Measurements from ENCODE around the gene STARD10. TPM values are rescaled to one million over a fixed set of nuclear protein-coding genes. Genes with fewer than 3 reads are reported as not detected.
A peak's percentile ranks its signal among the peaks of the same experiment; 100 is the strongest.
"Not testable (repeated sequence)": the region's sequence is repeated elsewhere in the genome, so short reads cannot be mapped to it uniquely, and the experiment has no call there.

Gene STARD10
- total and polyA plus RNA-seq, 10 donors = 19.7 to 46.7 (median 27.9) TPM

DNA sequence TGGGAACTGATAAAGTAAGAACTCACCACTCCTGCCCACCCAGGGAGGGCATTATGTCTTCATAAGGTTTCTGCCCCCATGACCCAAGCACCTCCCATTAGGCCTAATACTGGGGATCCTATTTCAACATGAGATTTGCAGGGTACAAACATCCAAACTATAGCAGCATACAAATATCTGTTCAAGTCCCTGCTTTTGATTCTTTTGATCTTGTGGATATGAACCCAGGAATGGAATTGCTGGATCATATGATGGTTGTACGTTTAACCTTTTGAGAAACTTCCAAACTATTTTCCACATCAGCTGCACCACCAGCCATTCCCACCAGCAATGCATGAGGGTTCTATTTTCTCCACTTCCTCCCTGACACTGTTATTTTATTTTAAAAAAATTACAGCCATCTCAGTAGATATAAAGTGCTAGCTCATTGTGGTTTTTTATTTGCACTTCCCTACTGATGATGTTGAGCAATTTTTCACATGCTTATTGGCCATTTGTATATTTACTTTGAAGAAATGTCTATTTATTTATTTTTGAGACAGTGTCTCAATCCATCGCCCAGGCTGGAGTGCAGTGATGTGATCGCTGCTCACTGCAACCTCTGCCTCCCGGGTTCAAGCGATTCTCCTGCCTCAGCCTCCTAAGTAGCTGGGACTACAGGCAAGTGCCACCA lies 13.3 kb upstream of the STARD10 start:
- no peak for TF ChIP-seq POLR2AphosphoS5 (IDR thresholded peaks at IDR 0.05)
- Histone ChIP-seq H3K4me3 (peak overlapping the region in 1 of 8 donors; percentile 52), H3K4me1 (peaks cover 7 to 82% (median 41%) of the 10 kb centered on the region in 6 donors), H3K27ac (peak overlapping the region in 7 of 8 donors; percentile 77 to 99 (median 98)), H3K9me3 (no peaks in the 10 kb centered on the region), H3K36me3 (peaks cover 0 to 27% (median 6%) of the 10 kb centered on the region in 6 donors), H3K27me3 (replicated peaks in 1 of 7) (no peaks in the 10 kb centered on the region)
- WGBS, 5 donors = 37 to 66% (median 48%) methylated on average over 5 of the region's 5 CpGs
- no peak for DNase-seq
- intact Hi-C loops (cut with DNase I; ENCODE audit: low total_unique reads) = no loop called here

DNA sequence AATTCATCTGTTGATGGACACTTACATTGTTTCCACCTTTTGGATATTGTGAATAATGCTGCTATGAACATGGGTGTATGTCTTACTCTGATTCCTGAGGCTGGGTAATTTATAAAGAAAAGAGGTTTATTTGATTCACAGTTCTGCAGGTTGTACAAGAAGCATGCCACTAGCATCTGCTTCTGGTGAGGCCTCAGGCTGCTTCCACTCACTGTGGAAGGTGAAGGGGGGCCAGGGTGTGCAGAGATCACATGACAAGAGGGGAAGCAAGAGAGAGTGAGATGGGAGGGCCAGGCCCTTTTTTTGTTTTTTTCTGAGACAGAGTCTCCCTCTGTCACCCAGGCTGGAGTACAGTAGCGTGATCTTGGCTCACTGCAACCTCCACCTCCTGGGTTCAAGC lies 12.5 kb upstream of the STARD10 start:
- intact Hi-C loops (cut with DNase I; ENCODE audit: low total_unique reads); H3K27me3 ChIP-seq (replicated peaks in 1 of 7); DNase-seq; H3K9me3 ChIP-seq: not testable (repeated sequence)
- peak overlapping the region in 7 of 8 donors; percentile 77 to 99 (median 98) for H3K27ac ChIP-seq
- H3K36me3 ChIP-seq = peaks cover 0 to 27% (median 6%) of the 10 kb centered on the region in 6 donors
- WGBS, 5 donors = 71 to 100% (median 92%) methylated on average over 1 of the region's 1 CpG
- H3K4me1 ChIP-seq = peaks cover 5 to 74% (median 35%) of the 10 kb centered on the region in 6 donors
- peak overlapping the region in 1 of 8 donors; percentile 0 for H3K4me3 ChIP-seq

DNA sequence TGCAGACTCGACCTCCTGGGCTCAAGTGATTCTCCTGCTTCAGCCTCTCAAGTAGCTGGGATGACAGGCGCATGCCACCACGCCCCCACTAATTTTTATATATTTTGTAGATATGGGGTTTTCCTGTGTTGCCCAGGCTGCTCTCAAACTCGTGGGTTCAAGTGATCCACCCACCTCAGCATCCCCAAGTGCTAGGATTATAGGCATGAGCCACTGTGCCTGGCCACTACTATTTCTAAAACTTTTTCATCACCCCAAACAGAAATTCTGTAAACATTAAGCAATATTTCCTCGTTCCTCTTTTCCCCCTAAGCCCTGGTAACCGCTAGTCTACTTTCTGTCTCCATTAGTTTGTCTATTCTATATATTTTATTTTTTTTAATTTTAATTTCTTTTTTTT lies 11.4 kb upstream of the STARD10 start:
- H3K9me3 ChIP-seq = no peaks in the 10 kb centered on the region
- H3K27ac ChIP-seq = peak overlapping the region in 7 of 8 donors; percentile 27 to 99 (median 98)
- intact Hi-C loops (cut with DNase I; ENCODE audit: low total_unique reads) = no loop called here
- TF ChIP-seq POLR2A (IDR thresholded peaks at IDR 0.05) = no peak
- H3K4me1 ChIP-seq = peaks cover 5 to 62% (median 30%) of the 10 kb centered on the region in 6 donors
- H3K4me3 ChIP-seq = peak overlapping the region in 1 of 8 donors; percentile 37
- peaks cover 0 to 23% (median 6%) of the 10 kb centered on the region in 6 donors for H3K36me3 ChIP-seq
- no peak for DNase-seq
- H3K27me3 ChIP-seq (replicated peaks in 1 of 7) = no peaks in the 10 kb centered on the region
- 48 to 72% (median 50%) methylated on average over 6 of the region's 6 CpGs for WGBS, 5 donors

DNA sequence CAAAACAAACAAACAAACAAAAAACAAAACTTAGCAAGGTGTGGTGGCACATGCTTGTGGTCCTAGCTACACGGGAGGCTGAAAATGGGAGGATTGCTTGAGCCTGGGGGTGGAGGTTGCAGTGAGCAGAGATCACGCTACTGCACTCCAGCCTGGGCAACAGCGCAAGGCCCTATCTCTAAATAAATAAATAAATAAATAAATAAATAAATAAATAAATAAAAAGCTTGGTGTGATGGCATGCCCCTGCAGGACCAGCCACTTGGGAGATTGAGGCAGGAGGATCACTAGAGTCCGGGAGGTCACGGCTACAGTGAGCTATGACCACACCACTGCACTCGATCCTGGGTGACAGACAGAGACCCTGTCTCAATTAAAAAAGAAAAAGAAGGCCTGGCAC lies 9.0 kb upstream of the STARD10 start:
- no peak overlapping the region for H3K27ac ChIP-seq
- H3K4me3 ChIP-seq = no peak overlapping the region
- DNase-seq = no peak
- no peaks in the 10 kb centered on the region for H3K36me3 ChIP-seq
- H3K4me1 ChIP-seq = peaks cover 0 to 48% (median 16%) of the 10 kb centered on the region in 6 donors
- TF ChIP-seq POLR2A (IDR thresholded peaks at IDR 0.05) = no peak
- TF ChIP-seq, protein P1, sequence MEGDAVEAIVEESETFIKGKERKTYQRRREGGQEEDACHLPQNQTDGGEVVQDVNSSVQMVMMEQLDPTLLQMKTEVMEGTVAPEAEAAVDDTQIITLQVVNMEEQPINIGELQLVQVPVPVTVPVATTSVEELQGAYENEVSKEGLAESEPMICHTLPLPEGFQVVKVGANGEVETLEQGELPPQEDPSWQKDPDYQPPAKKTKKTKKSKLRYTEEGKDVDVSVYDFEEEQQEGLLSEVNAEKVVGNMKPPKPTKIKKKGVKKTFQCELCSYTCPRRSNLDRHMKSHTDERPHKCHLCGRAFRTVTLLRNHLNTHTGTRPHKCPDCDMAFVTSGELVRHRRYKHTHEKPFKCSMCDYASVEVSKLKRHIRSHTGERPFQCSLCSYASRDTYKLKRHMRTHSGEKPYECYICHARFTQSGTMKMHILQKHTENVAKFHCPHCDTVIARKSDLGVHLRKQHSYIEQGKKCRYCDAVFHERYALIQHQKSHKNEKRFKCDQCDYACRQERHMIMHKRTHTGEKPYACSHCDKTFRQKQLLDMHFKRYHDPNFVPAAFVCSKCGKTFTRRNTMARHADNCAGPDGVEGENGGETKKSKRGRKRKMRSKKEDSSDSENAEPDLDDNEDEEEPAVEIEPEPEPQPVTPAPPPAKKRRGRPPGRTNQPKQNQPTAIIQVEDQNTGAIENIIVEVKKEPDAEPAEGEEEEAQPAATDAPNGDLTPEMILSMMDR (IDR thresholded peaks at IDR 0.05 in 8 of 11, conservative IDR thresholded peaks at IDR 0.05 in 3 of 11) = no peak
- TF ChIP-seq POLR2AphosphoS5 (IDR thresholded peaks at IDR 0.05) = no peak
- no peaks in the 10 kb centered on the region for H3K27me3 ChIP-seq (replicated peaks in 1 of 7)
- H3K9me3 ChIP-seq = no peaks in the 10 kb centered on the region
- intact Hi-C loops (cut with DNase I; ENCODE audit: low total_unique reads) = no loop called here
- WGBS, 5 donors = 80 to 97% (median 93%) methylated on average over 6 of the region's 6 CpGs

DNA sequence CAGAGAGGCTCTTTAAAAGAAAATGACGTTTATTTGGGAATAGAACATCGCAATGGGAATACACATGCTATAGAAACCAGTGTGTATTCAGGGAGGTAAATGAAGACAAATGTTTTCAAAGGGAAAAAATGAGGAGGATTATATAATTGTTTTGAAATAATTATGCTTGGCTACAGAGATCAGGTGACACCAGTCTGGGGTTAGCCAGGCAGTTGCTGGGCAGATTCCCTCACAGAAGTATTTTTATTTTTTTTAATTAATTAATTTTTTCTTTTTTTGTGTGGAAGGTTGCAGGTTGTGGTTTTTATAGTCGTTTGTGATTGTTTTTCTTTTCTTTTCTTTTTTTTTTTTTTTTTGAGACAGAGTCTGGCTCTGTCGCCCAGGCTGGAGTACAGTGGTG lies 5.6 kb upstream of the STARD10 start:
- TF ChIP-seq POLR2AphosphoS5 (IDR thresholded peaks at IDR 0.05) (no peak), POLR2A (IDR thresholded peaks at IDR 0.05) (no peak)
- TF ChIP-seq, protein P1 (IDR thresholded peaks at IDR 0.05 in 8 of 11, conservative IDR thresholded peaks at IDR 0.05 in 3 of 11) = no peak
- 69 to 77% (median 70%) methylated on average over 4 of the region's 4 CpGs for WGBS, 5 donors
- Histone ChIP-seq H3K36me3 (no peaks in the 10 kb centered on the region), H3K27ac (no peak overlapping the region), H3K4me3 (no peak overlapping the region), H3K9me3 (no peaks in the 10 kb centered on the region), H3K4me1 (peaks cover 0 to 26% (median 6%) of the 10 kb centered on the region in 6 donors), H3K27me3 (replicated peaks in 1 of 7) (no peaks in the 10 kb centered on the region)
- no peak for DNase-seq
- intact Hi-C loops (cut with DNase I; ENCODE audit: low total_unique reads) = no loop called here

Measured in spleen (tissue), 11 donors.